Transverse colon (tissue), 4 donors: ENCODE data around the gene MRNIP. TPM values are rescaled to one million over a fixed set of nuclear protein-coding genes. Genes with fewer than 3 reads are reported as not detected.

Source experiments
- DNase-seq: peaks from one replicate; pipeline ENCODE4 v3.0.0-alpha.2; 2019
- H3K27ac ChIP-seq, 4 donors: fragments of 200-600 bp; sonication (generic); 2 replicates each; pipeline ENCODE4 v1.5.1; 2016 to 2018; ENCODE audit warnings: inconsistent platforms in 4 of 4
- H3K27me3 ChIP-seq: fragments of 200-600 bp; sonication (generic); 2 replicates; pipeline ENCODE4 v1.5.1; 2017; ENCODE audit warnings: inconsistent platforms
- H3K36me3 ChIP-seq, 4 donors: fragments of 200-600 bp; sonication (generic); 2 replicates each; pipeline ENCODE4 v1.5.1; 2017 to 2019; ENCODE audit warnings: inconsistent platforms in 4 of 4
- H3K4me1 ChIP-seq, 4 donors: fragments of 200-600 bp; sonication (generic); 2 replicates each; pipeline ENCODE4 v1.5.1; 2017 to 2020; ENCODE audit warnings: inconsistent platforms in 4 of 4
- H3K4me3 ChIP-seq, 4 donors: fragments of 200-600 bp; sonication (generic); 1 replicate in 1 of 4; 2 replicates in 3 of 4; pipeline versions ENCODE4 v1.5.1 to v1.6.1; 2017 to 2019; ENCODE audit warnings: inconsistent platforms in 4 of 4
- H3K9me3 ChIP-seq, 2 donors: fragments of 200-600 bp; sonication (generic); 2 replicates each; pipeline ENCODE4 v1.5.1; 2017 to 2019; ENCODE audit warnings: inconsistent platforms in 2 of 2
- CTCF ChIP-seq, 5 experiments: fragments of 200-600 bp in 3 of 5; fragments of 450-650 bp in 2 of 5; sonication (generic) in 3 of 5; IDR thresholded peaks; 1 replicate in 2 of 5; 2 replicates in 3 of 5; pipeline ENCODE4 v1.5.1; 2016 to 2017; ENCODE audit warnings: antibody characterized with exemption in 5 of 5, inconsistent platforms in 3 of 5, mild to moderate bottlenecking in 2 of 5, moderate library complexity in 1 of 5
- EP300 ChIP-seq: sonication (generic); formaldehyde crosslinking; IDR thresholded peaks from one replicate; pipeline ENCODE4 v1.6.1; 2017; ENCODE audit warnings: antibody characterized with exemption, low read depth
- POLR2A ChIP-seq: fragments of 450-650 bp; IDR thresholded peaks from one replicate; pipeline ENCODE4 v1.6.1; 2016; ENCODE audit warnings: antibody characterized with exemption, mild to moderate bottlenecking, moderate library complexity
- POLR2AphosphoS5 ChIP-seq, 3 donors: sonication (generic); formaldehyde crosslinking; IDR thresholded peaks; one replicate each; pipeline ENCODE4 v1.6.1; 2016; ENCODE audit warnings: antibody characterized with exemption in 3 of 3
- WGBS, 2 donors: methylation state at CpG; one replicate each; pipeline ENCODE4 v1.1.5; 2018; ENCODE audit warnings: low coverage in 1 of 2; 5-methylcytosine and 5-hydroxymethylcytosine counted together
- in situ Hi-C, 4 donors: fragments of 200-750 bp; cut with MboI; loops; one replicate each; pipeline versions ENCODE4 v1.15.0 to v1.15.1; 2017; ENCODE audit warnings: low sequenced_read_pairs in 3 of 4, low pct_ligation_motif_present in 1 of 4, low pct_unique_long_range_greater_than_20kb in 1 of 4
- intact Hi-C: fragments of 100-400 bp; cut with DNase I; formaldehyde crosslinking; loops from one replicate; pipeline ENCODE4 v1.15.1; 2023; ENCODE audit warnings: low total_unique reads
- total RNA-seq, 4 donors: library from RNA; depleted of rRNA; stranded (reverse); fragments of >200 nt; gene quantifications; one replicate each; pipeline ENCODE4 v1.1.0, GENCODE V29; 2016

The MRNIP gene
- total RNA-seq, 4 donors from 2014 or later = 24.7 to 124 (median 42.9) TPM

- no peak overlapping the region for H3K4me3 ChIP-seq
- in situ Hi-C loops (no loop called here), intact Hi-C loops (loop anchor here (5.0 kb wide), 1 partner anchor 1276 kb away; no protein-coding TSS in a partner anchor)
- no peaks in the 10 kb centered on the region for H3K27me3 ChIP-seq
- H3K36me3 ChIP-seq = peaks cover 0 to 42% (median 11%) of the 10 kb centered on the region in 4 donors
- DNase-seq = no peak
- WGBS, 2 donors = 90% methylated on average over 13 of the region's 26 CpGs; no CpG with 5 or more reads in 1 of the 2 donors
- H3K9me3 ChIP-seq = peaks cover 0 to 9% of the 10 kb centered on the region in 2 donors
- no peaks in the 10 kb centered on the region for H3K4me1 ChIP-seq
- H3K27ac ChIP-seq = no peak overlapping the region
- TF ChIP-seq CTCF (IDR thresholded peaks at IDR 0.05) = no peak
- TF ChIP-seq EP300 = no peak
- no peak for TF ChIP-seq POLR2A
- no peak for TF ChIP-seq POLR2AphosphoS5 (IDR thresholded peaks at IDR 0.05)
Observed at GRCh38 chr5:179878222-179879002, 19.8 kb upstream of the MRNIP start.

- Histone ChIP-seq H3K36me3 (peaks cover 0 to 43% (median 17%) of the 10 kb centered on the region in 4 donors), H3K9me3 (no peaks in the 10 kb centered on the region)
- in situ Hi-C loops = no loop called here
Observed at GRCh38 chr5:179876610-179876952, 18.0 kb upstream of the MRNIP start.

GRCh38 chr5:179875741-179876609 lies 17.4 kb upstream of the MRNIP start:
- DNase-seq = no peak
- H3K36me3 ChIP-seq = peaks cover 0 to 43% (median 17%) of the 10 kb centered on the region in 4 donors
- H3K27ac ChIP-seq = no peak overlapping the region
- no peaks in the 10 kb centered on the region for H3K4me1 ChIP-seq
- no peaks in the 10 kb centered on the region for H3K27me3 ChIP-seq
- 90% methylated on average over 2 to 16 of the region's 16 CpGs for WGBS, 2 donors
- no peak for TF ChIP-seq POLR2A
- no peaks in the 10 kb centered on the region for H3K9me3 ChIP-seq
- in situ Hi-C loops (no loop called here), intact Hi-C loops (loop anchor here (5.0 kb wide), 1 partner anchor 1274 kb away; no protein-coding TSS in a partner anchor)
- no peak overlapping the region for H3K4me3 ChIP-seq

More at GRCh38 chr5:179876610-179876952, 18.0 kb upstream of the MRNIP start:
- WGBS, 2 donors = 89 to 100% methylated on average over 1 to 3 of the region's 3 CpGs
- no peak for DNase-seq
- Histone ChIP-seq H3K4me1 (no peaks in the 10 kb centered on the region), H3K27ac (no peak overlapping the region), H3K27me3 (no peaks in the 10 kb centered on the region), H3K4me3 (no peak overlapping the region)
- TF ChIP-seq POLR2AphosphoS5 (IDR thresholded peaks at IDR 0.05) (no peak), POLR2A (no peak), CTCF (IDR thresholded peaks at IDR 0.05) (no peak), EP300 (no peak)
- intact Hi-C loops = loop anchor here (5.0 kb wide), 1 partner anchor 1274 kb away; no protein-coding TSS in a partner anchor

GRCh38 chr5:179874536-179875292 lies 16.1 kb upstream of the MRNIP start:
- no peak for DNase-seq
- no peaks in the 10 kb centered on the region for H3K4me1 ChIP-seq
- WGBS, 2 donors = 96% methylated on average over 27 of the region's 28 CpGs; no CpG with 5 or more reads in 1 of the 2 donors
- in situ Hi-C loops (no loop called here), intact Hi-C loops (loop anchor here (5.0 kb wide), 1 partner anchor 1272 kb away; no protein-coding TSS in a partner anchor)
- H3K36me3 ChIP-seq = peaks cover 0 to 42% (median 19%) of the 10 kb centered on the region in 4 donors
- TF ChIP-seq CTCF (IDR thresholded peaks at IDR 0.05) = no peak
- TF ChIP-seq EP300 = no peak
- TF ChIP-seq POLR2A = no peak
- no peak overlapping the region for H3K4me3 ChIP-seq
- no peaks in the 10 kb centered on the region for H3K27me3 ChIP-seq
- H3K27ac ChIP-seq = no peak overlapping the region
- no peaks in the 10 kb centered on the region for H3K9me3 ChIP-seq
